HG02973 (cell line): ENCODE measurements around the gene DCLRE1C.
"Not testable (repeated sequence)": the region's sequence is repeated elsewhere in the genome, so short reads cannot be mapped to it uniquely, and the experiment has no call there.

ENCODE experiments used
- ATAC-seq: cut with Tn5 transposase; IDR thresholded peaks from one replicate; pipeline ENCODE4 v1.9.1; 2021; ENCODE audit warnings: moderate library complexity; ENCODE audit not compliant: unreplicated experiment

Gene DCLRE1C

GRCh38 chr10:14947268-14947667 is 6.6 kb downstream of the DCLRE1C start:
- ATAC-seq: no peak

GRCh38 chr10:14945108-14945507 is 8.8 kb downstream of the DCLRE1C start:
- ATAC-seq: no peak

GRCh38 chr10:14942950-14943338 is 11.0 kb downstream of the DCLRE1C start:
- not testable (repeated sequence) for ATAC-seq

- peak; percentile 89 for ATAC-seq
Measured at GRCh38 chr10:14942147-14942949, 11.5 kb downstream of the DCLRE1C start.

- not testable (repeated sequence) for ATAC-seq
Measured at GRCh38 chr10:14938971-14939370, 14.9 kb downstream of the DCLRE1C start.

GRCh38 chr10:14936584-14936983 is 17.3 kb downstream of the DCLRE1C start:
- no peak for ATAC-seq

- ATAC-seq: no peak
Measured at GRCh38 chr10:14930610-14931009, 23.3 kb downstream of the DCLRE1C start.

- ATAC-seq: peak; percentile 99
Measured at GRCh38 chr10:14926722-14927416, 27.0 kb downstream of the DCLRE1C start.

GRCh38 chr10:14926061-14926470 is 27.8 kb downstream of the DCLRE1C start:
- no peak for ATAC-seq

GRCh38 chr10:14925268-14925667 is 28.6 kb downstream of the DCLRE1C start:
- no peak for ATAC-seq

- ATAC-seq: no peak
Measured at GRCh38 chr10:14924013-14924412, 29.9 kb downstream of the DCLRE1C start.

- no peak for ATAC-seq
Measured at GRCh38 chr10:14918964-14919363, 34.9 kb downstream of the DCLRE1C start.

- no peak for ATAC-seq
Measured at GRCh38 chr10:14917827-14918226, 36.1 kb downstream of the DCLRE1C start.

- ATAC-seq: no peak
Measured at GRCh38 chr10:14916600-14916999, 37.3 kb downstream of the DCLRE1C start.

- no peak for ATAC-seq
Measured at GRCh38 chr10:14911801-14912200, 42.1 kb downstream of the DCLRE1C start.

- ATAC-seq: no peak
Measured at GRCh38 chr10:14910953-14911352, 42.9 kb downstream of the DCLRE1C start.

- ATAC-seq: no peak
Measured at GRCh38 chr10:14909101-14909500, 44.8 kb downstream of the DCLRE1C start.

- not testable (repeated sequence) for ATAC-seq
Measured at GRCh38 chr10:14907591-14907990, 46.3 kb downstream of the DCLRE1C start.

- no peak for ATAC-seq
Measured at GRCh38 chr10:14906765-14907164, 47.1 kb downstream of the DCLRE1C start.

GRCh38 chr10:14905890-14906289 is 48.0 kb downstream of the DCLRE1C start:
- no peak for ATAC-seq

GRCh38 chr10:14904864-14905263 is 49.0 kb downstream of the DCLRE1C start:
- no peak for ATAC-seq

GRCh38 chr10:14904316-14904732 is 49.6 kb downstream of the DCLRE1C start:
- ATAC-seq: no peak
